HepG2 (cell line): ENCODE measurements around the gene TAOK3. TPM values are rescaled to one million over a fixed set of nuclear protein-coding genes. Genes with fewer than 3 reads are reported as not detected.

ENCODE experiments used
- CBX1 ChIP-seq: IDR thresholded peaks from one replicate; pipeline ENCODE4 v1.6.1; 2016; ENCODE audit warnings: antibody characterized with exemption, low read depth
- DPF2 ChIP-seq: sonication (generic); formaldehyde crosslinking; IDR thresholded peaks from 2 replicates; pipeline ENCODE4 v1.4.0; 2020; ENCODE audit warnings: mild to moderate bottlenecking, low read depth, missing genetic modification reagents, borderline replicate concordance
- DR1 ChIP-seq: sonication (generic); formaldehyde crosslinking; IDR thresholded peaks from 2 replicates; pipeline ENCODE4 v1.8.0; 2021; ENCODE audit warnings: mild to moderate bottlenecking, missing genetic modification reagents, inconsistent platforms
- MLLT10 ChIP-seq: sonication (generic); formaldehyde crosslinking; IDR thresholded peaks from 2 replicates; pipeline ENCODE4 v1.4.0; 2020; ENCODE audit warnings: missing genetic modification reagents
- RORA ChIP-seq: sonication (generic); formaldehyde crosslinking; IDR thresholded peaks from 2 replicates; pipeline ENCODE4 v1.5.0; 2020; ENCODE audit warnings: mild to moderate bottlenecking, missing genetic modification reagents, moderate library complexity
- SOX6 ChIP-seq, 2 experiments: fragments of 450-650 bp in 1 of 2; sonication (generic) in 1 of 2; formaldehyde crosslinking in 1 of 2; IDR thresholded peaks; 2 replicates each; pipeline versions ENCODE4 v1.4.0 to v1.6.1; 2017 to 2020; ENCODE audit warnings: antibody characterized with exemption in 1 of 2, mild to moderate bottlenecking in 1 of 2, missing genetic modification reagents in 1 of 2
- STAT5B ChIP-seq: sonication (generic); formaldehyde crosslinking; IDR thresholded peaks from 2 replicates; pipeline ENCODE4 v1.4.0; 2020; ENCODE audit warnings: missing genetic modification reagents
- TMF1 ChIP-seq: sonication (generic); formaldehyde crosslinking; IDR thresholded peaks from 2 replicates; pipeline ENCODE4 v1.8.1; 2022; ENCODE audit warnings: low read depth, missing genetic modification reagents
- U2AF2 ChIP-seq: fragments of 200-400 bp; formaldehyde crosslinking; IDR thresholded peaks from 2 replicates; pipeline ENCODE4 v1.6.1; 2017; ENCODE audit warnings: low read depth, mild to moderate bottlenecking, low read length
- ZNF230 ChIP-seq: sonication (generic); formaldehyde crosslinking; IDR thresholded peaks from 2 replicates; pipeline ENCODE4 v1.4.0; 2020; ENCODE audit warnings: mild to moderate bottlenecking, missing genetic modification reagents
- ZNF326 ChIP-seq: sonication (generic); formaldehyde crosslinking; IDR thresholded peaks from 2 replicates; pipeline ENCODE4 v1.4.0; 2020; ENCODE audit warnings: missing genetic modification reagents, borderline replicate concordance
- ZNF607 ChIP-seq: sonication (generic); formaldehyde crosslinking; IDR thresholded peaks from 2 replicates; pipeline ENCODE4 v1.5.1; 2020; ENCODE audit warnings: missing genetic modification reagents, mild to moderate bottlenecking, borderline replicate concordance
- ZNF773 ChIP-seq: sonication (generic); formaldehyde crosslinking; IDR thresholded peaks from 2 replicates; pipeline ENCODE4 v1.4.0; 2020; ENCODE audit warnings: missing genetic modification reagents, borderline replicate concordance
- ZNF878 ChIP-seq: sonication (generic); formaldehyde crosslinking; IDR thresholded peaks from 2 replicates; pipeline ENCODE4 v1.8.1; 2023; ENCODE audit warnings: mild to moderate bottlenecking, missing genetic modification reagents, moderate library complexity
- polyA plus RNA-seq, 8 experiments: library from polyadenylated mRNA; depleted of rRNA in 3 of 8; stranded (reverse) in 7 of 8; unstranded in 1 of 8; fragments of >200 nt; fragmentation: Illumina TruSeq in 4 of 8; extraction: Trizol in 4 of 8; gene quantifications; 2 replicates each; pipeline versions ENCODE4 v1.2.1 to v1.2.3, GENCODE V29; 2011 to 2016; ENCODE audit warnings: low read depth in 4 of 8, missing spikeins in 1 of 8, mixed read lengths in 1 of 8; ENCODE audit not compliant: insufficient read depth in 1 of 8
- total RNA-seq, 5 experiments: library from RNA; depleted of rRNA; stranded (reverse); fragments of >200 nt; fragmentation: Illumina TruSeq; extraction: Trizol; gene quantifications; 2 replicates each; pipeline ENCODE4 v1.2.3, GENCODE V29; 2016; ENCODE audit warnings: low read depth in 1 of 5
- TF ChIP-seq, protein P1 (sequence below): sonication (generic); formaldehyde crosslinking; IDR thresholded peaks from one replicate; pipeline ENCODE4 v1.5.1; 2020; ENCODE audit warnings: mild to moderate bottlenecking, missing genetic modification reagents; ENCODE audit errors: not compliant biosample characterization
- TF ChIP-seq, protein P2 (sequence below): sonication (generic); formaldehyde crosslinking; IDR thresholded peaks from 2 replicates; pipeline ENCODE4 v1.5.0; 2020; ENCODE audit warnings: mild to moderate bottlenecking, missing genetic modification reagents, borderline replicate concordance
- TF ChIP-seq, protein P3 (sequence below): IDR thresholded peaks from 2 replicates; pipeline ENCODE4 v1.6.1; 2016

The TAOK3 gene
- total and polyA plus RNA-seq, 2 of the 13 experiments (the other 11 are each of a cell fraction or from before 2014, with no cell fraction given) = 10.4 to 12.3 TPM

DNA sequence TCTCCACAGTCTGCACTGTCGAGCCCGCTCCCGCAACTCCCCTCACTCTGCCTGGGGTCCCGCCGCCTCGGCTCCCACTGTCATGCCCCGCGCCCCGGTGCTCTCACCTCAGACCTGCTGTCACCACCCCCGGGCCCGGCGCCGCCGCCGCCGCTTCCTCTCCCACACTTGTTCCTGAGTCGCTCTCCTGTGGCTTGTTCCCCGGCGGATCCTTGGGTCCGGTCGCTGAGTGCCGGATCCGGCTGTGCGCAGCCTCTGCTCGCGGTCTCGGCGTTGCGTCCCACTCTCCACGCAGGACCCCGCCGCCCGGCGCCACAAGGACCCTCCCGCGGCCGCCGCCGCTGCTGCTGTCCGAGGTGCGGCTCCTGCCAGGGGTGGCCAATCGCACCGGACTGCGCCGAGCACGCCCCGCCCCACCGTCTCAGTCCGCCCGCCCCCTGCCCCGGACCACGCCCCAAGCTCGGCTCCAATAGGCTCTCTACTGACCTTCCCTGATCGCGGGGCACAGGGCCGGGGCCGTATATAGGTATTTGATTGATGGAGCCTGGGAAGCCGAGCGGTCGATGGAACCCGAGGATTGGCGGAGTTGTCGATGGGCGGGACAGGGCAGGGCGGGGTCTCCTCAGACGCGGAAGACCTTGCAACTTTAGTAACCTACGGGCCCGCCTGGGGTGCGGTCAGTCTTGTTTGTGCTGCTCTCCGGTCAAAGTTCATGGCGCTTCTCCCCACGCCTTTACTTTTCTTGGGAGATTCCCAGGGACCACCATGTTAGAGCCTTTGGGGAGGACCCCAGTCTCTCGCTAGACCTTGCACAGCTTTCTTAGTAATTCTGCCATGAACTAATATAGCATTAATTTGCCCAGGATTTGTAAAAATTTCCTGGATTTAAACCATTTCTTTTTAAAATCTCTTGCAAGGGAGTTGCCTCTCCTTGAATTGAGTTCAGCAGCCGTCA is at the start of gene TAOK3 (continued):
- TF ChIP-seq, protein P1, sequence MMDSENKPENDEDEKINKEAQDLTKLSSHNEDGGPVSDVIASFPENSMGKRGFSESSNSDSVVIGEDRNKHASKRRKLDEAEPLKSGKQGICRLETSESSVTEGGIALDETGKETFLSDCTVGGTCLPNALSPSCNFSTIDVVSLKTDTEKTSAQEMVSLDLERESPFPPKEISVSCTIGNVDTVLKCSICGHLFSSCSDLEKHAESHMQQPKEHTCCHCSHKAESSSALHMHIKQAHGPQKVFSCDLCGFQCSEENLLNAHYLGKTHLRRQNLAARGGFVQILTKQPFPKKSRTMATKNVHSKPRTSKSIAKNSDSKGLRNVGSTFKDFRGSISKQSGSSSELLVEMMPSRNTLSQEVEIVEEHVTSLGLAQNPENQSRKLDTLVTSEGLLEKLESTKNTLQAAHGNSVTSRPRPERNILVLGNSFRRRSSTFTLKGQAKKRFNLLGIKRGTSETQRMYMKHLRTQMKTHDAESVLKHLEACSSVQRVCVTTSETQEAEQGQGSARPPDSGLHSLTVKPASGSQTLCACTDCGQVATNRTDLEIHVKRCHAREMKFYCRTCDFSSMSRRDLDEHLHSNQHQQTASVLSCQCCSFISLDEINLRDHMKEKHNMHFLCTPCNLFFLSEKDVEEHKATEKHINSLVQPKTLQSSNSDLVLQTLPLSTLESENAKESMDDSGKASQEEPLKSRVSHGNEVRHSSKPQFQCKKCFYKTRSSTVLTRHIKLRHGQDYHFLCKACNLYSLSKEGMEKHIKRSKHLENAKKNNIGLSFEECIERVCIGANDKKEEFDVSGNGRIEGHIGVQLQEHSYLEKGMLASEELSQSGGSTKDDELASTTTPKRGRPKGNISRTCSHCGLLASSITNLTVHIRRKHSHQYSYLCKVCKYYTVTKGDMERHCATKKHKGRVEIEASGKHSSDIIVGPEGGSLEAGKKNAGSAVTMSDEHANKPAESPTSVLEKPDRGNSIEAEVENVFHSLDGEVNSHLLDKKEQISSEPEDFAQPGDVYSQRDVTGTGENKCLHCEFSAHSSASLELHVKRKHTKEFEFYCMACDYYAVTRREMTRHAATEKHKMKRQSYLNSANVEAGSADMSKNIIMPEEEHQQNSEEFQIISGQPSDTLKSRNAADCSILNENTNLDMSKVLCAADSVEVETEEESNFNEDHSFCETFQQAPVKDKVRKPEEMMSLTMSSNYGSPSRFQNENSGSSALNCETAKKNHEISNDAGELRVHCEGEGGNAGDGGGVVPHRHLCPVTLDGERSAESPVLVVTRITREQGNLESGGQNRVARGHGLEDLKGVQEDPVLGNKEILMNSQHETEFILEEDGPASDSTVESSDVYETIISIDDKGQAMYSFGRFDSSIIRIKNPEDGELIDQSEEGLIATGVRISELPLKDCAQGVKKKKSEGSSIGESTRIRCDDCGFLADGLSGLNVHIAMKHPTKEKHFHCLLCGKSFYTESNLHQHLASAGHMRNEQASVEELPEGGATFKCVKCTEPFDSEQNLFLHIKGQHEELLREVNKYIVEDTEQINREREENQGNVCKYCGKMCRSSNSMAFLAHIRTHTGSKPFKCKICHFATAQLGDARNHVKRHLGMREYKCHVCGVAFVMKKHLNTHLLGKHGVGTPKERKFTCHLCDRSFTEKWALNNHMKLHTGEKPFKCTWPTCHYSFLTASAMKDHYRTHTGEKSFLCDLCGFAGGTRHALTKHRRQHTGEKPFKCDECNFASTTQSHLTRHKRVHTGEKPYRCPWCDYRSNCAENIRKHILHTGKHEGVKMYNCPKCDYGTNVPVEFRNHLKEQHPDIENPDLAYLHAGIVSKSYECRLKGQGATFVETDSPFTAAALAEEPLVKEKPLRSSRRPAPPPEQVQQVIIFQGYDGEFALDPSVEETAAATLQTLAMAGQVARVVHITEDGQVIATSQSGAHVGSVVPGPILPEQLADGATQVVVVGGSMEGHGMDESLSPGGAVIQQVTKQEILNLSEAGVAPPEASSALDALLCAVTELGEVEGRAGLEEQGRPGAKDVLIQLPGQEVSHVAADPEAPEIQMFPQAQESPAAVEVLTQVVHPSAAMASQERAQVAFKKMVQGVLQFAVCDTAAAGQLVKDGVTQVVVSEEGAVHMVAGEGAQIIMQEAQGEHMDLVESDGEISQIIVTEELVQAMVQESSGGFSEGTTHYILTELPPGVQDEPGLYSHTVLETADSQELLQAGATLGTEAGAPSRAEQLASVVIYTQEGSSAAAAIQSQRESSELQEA (CRISPR knock-in tag) = no peak
- TF ChIP-seq RORA (no peak), TMF1 (CRISPR knock-in tag) (no peak), ZNF878 (CRISPR knock-in tag) (no peak), DR1 (CRISPR knock-in tag) (peak; percentile 39; the same call in 1 of the 2 replicates), DPF2 (no peak), ZNF326 (no peak), ZNF607 (CRISPR knock-in tag) (no peak), ZNF773 (no peak), SOX6 (IDR thresholded peaks at IDR 0.05) (no peak), SOX6 (CRISPR knock-in tag; IDR thresholded peaks at IDR 0.05) (peak; percentile 46), MLLT10 (CRISPR knock-in tag) (no peak), ZNF230 (CRISPR knock-in tag) (no peak), CBX1 (peak; percentile 43), STAT5B (CRISPR knock-in tag) (no peak), U2AF2 (no peak)
- TF ChIP-seq, protein P2, sequence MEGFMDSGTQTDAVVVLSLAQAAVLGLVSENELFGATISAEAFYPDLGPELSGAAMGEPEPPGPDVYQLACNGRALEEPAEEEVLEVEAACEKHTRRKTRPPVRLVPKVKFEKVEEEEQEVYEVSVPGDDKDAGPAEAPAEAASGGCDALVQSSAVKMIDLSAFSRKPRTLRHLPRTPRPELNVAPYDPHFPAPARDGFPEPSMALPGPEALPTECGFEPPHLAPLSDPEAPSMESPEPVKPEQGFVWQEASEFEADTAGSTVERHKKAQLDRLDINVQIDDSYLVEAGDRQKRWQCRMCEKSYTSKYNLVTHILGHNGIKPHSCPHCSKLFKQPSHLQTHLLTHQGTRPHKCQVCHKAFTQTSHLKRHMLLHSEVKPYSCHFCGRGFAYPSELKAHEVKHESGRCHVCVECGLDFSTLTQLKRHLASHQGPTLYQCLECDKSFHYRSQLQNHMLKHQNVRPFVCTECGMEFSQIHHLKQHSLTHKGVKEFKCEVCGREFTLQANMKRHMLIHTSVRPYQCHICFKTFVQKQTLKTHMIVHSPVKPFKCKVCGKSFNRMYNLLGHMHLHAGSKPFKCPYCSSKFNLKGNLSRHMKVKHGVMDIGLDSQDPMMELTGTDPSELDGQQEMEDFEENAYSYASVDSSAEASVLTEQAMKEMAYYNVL (CRISPR knock-in tag) = no peak
- TF ChIP-seq, protein P3, sequence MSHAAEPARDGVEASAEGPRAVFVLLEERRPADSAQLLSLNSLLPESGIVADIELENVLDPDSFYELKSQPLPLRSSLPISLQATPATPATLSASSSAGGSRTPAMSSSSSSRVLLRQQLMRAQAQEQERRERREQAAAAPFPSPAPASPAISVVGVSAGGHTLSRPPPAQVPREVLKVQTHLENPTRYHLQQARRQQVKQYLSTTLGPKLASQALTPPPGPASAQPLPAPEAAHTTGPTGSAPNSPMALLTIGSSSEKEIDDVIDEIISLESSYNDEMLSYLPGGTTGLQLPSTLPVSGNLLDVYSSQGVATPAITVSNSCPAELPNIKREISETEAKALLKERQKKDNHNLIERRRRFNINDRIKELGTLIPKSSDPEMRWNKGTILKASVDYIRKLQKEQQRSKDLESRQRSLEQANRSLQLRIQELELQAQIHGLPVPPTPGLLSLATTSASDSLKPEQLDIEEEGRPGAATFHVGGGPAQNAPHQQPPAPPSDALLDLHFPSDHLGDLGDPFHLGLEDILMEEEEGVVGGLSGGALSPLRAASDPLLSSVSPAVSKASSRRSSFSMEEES (CRISPR knock-in tag) = no peak
